SK-N-DZ (cell line): Measurements from ENCODE around the gene HMGN5. TPM values are rescaled to one million over a fixed set of nuclear protein-coding genes. Genes with fewer than 3 reads are reported as not detected.

Experiments used
- DNase-seq: peaks from one replicate; pipeline ENCODE4 v3.0.0-alpha.2; 2015; ENCODE audit warnings: low spot score
- polyA plus RNA-seq, 2 experiments: library from polyadenylated mRNA; depleted of rRNA; stranded (reverse); fragments of >200 nt; gene quantifications; 2 replicates each; pipeline ENCODE4 v1.2.3, GENCODE V29; 2014

The HMGN5 gene, protein sequence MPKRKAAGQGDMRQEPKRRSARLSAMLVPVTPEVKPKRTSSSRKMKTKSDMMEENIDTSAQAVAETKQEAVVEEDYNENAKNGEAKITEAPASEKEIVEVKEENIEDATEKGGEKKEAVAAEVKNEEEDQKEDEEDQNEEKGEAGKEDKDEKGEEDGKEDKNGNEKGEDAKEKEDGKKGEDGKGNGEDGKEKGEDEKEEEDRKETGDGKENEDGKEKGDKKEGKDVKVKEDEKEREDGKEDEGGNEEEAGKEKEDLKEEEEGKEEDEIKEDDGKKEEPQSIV
- polyA plus RNA-seq (2014; cell fraction: cytosol; rRNA removed): 0.60 and 1.8 TPM in 2 replicates
- polyA plus RNA-seq (2014; cell fraction: nucleus; rRNA removed): 1.4 and 5.4 TPM in 2 replicates

DNA sequence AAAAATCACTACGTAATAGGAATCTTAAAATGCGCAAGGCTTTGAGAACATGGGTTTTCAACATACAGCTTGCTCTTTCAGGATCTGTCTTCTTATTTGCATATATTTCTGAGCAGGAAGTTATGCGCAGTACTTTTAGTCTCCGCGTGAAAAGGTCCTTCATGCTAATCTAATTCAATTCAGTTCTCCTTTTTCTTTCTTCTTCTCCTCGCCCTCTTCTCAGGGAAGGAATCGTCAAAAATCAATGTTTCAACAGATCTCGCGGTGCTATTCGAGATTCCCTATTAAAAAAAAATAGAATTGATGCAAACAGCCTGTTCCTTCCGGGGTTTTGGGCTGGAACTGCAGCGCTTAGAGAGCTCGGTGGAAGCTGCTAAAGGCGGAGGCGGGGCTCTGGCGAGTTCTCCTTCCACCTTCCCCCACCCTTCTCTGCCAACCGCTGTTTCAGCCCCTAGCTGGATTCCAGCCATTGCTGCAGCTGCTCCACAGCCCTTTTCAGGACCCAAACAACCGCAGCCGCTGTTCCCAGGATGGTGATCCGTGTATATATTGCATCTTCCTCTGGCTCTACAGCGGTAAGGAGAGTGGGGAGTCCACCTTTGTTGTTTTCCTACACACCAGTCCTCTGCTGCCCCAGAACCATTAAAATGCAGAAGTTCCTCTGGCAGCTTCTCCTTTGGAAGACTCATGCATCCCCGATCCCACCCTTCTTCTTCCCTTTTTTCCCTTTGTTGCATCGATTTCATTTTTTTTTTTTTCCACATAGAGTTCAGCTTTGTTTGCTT lies at the start of gene HMGN5, which contains the start of gene SH3BGRL:
Gene HMGN5, minus strand, starts transcription at position 243 of the 785 bp plus-strand sequence. CDS start 80,364 bp downstream, outside the sequence.
Gene SH3BGRL, plus strand, starts transcription at position 432 of the 785 bp plus-strand sequence. Its CDS starts 99 bp downstream, at position 531.
- peak; percentile 65 for DNase-seq

DNA sequence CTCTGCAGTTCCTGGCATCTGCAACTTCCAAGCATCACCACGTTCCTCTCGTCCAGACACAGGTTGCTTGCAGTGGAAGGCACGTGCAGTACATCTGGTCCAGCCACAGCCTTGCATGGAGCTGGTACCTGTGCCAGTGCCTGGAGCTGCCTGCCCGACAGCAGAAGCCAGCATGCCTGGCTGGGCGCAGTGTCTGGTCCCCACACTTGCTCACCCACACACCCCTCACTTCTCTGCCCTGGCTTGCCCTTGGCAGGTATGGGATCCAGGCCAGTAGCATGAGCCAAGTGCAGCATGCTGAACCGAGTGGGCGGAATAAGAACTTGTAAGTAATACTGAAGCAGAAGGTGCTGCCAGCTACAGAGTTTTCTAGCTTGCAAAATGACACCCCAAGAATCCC lies 40.0 kb upstream of the HMGN5 start:
- DNase-seq: no peak

DNA sequence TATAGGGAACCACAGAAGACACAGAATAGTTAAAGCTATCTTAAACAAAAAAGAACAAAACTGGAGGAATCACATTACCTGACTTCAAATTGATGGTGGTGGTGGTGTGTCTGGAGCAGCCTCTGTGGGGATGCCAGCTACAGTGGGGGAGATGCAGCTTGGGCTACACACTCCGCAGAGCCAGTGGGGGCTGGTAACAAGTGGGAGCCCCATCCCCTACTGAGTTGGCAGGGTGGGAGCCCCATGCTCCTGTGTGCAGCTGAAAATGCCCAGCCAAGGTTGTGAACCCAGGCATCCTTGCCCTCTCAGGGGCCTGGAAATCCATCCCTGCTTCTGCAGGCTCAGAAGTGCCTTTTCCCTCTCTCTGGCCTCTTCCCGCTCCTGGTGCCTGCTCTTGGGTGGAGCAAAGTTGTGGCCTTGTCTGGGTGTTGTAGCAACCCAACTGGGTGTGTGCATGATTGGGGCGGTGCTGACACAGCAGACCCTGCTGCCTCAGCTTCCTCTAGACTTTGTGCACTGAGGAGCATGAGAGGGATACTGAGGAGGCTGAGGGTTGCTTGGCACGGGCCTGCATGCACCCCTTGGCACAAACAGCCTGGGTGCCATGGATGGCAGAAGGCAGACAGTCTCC lies 39.1 kb upstream of the HMGN5 start:
- no peak for DNase-seq

DNA sequence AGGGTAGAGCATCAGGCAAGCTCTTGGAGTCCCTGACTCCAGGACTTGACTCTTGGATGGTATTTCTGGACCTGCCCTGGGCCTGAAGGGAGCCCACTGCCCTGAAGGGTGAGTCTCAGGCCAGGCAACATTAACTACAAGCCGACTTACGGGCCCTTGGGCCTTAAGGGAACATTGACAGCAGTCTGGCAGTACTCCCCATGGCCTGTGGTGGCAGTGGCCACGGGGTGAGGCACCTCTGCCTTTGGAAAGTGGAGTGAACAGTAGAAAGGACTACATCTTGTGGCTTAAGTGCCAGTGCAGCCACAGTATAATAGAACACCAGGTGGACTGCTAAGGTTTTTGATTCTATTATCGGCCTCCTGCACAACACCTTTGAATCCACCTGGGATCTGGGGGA lies 36.5 kb upstream of the HMGN5 start:
- DNase-seq: no peak

DNA sequence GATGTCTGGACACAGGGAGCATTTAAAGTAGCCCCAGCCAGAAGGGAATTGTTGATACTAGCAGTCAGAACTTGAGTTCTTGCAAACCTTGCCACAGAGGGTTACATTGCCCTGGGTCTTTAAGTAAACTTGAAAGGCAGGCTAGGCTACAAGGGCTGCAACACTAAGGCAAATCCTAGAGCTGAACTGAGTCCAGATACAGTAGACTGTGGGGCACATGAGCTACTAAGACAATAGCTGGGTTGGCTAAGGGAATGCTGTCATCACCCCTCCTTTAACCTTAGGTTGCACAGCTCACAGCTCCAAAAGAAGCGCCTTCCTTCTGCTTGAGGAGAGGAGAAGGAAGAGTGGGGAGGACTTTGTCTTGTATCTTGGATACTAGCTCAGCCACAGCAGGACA lies 35.8 kb upstream of the HMGN5 start:
- no peak for DNase-seq

DNA sequence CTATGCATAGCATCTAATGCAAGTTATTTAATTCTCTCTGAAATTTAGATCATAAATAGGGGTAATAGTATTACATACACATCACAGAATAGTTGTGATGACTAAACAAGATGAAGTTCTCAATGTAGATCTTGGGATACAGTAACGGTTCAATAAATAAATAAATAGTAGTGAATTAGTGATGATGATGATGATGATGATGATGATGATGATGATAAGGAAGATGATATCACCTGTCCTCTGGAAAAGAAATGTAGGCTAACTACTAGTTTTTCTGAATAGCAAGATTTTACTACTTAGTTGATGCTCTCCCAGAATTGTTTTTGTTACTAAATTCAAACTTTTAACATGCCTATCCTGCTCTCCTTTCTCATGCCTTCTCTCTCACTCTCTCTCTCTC lies 30.5 kb upstream of the HMGN5 start:
- no peak for DNase-seq

DNA sequence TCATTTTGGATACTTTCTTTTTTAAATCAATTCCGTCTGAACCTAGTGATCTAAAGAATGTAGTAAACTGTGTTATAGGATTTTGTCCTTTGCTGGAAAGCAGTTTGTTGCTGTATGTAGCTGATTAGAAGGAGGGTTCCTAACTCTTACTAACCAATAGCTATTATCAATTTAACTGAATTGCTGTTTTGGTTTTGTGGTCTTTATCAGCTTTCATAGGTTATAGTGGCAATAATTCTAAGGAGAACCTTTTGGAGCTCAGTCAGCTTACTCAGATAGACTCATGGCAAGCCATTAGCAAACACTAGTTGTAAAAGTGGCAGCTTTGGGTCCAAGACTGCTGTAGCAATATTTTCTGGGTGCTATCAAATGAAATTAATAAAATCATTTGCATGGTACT lies 29.8 kb upstream of the HMGN5 start:
- DNase-seq: no peak

DNA sequence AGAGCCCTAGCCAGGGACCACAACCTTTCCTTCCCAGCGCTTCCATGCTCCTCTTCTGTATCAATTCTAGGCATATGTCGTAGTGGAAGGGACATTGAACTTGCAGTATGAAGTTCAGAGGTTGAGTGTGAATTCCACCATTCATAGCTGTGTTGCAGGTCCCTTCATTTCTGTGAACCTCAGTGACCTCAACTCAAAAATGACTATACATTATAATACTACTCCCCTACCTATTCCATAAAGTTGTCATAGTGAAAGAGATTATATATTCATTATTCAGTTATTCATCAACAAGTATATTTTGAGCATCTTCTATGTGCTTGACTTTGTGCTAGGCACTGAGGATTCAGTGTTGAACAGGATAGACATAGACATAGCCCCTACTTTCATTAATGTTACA lies 28.2 kb upstream of the HMGN5 start:
- no peak for DNase-seq

DNA sequence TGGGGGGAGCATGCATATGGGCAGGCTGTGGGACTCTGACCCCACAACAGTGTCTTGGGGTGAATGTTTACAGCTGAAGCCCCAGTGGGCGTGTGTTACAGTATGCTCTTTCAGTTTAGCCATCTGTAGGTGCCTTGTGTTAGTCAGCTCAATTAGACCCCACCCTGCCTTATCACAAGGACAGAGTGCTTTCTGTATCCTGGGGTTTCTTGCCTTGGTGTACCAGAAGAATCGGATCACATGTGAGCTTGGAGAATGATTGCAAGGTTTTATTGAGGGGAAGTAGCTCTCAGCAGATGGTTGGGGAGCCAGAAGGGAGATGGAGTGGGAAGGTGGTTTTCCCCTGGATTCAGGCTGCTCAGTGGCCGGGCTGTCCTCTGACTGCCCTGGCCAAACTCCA lies 27.5 kb upstream of the HMGN5 start:
- DNase-seq: no peak

DNA sequence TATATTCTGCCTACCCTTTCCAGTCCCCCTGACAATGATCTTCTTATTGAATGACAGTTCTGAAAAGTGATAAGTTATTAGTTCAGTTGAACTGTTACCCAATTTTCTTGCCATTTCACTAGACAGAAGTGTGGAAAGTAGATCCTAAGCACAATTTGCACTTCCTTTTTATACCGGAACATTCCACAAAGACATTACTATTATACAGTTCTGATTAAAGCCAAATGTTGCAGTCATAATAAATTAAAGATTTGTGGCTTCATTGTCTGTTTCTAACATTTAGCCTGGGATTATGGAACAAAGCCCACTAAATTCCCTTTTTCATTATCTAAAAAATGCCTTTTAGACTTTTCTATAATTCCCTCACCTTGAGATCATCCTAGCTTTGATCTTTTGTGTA lies 14.0 kb upstream of the HMGN5 start:
- no peak for DNase-seq

DNA sequence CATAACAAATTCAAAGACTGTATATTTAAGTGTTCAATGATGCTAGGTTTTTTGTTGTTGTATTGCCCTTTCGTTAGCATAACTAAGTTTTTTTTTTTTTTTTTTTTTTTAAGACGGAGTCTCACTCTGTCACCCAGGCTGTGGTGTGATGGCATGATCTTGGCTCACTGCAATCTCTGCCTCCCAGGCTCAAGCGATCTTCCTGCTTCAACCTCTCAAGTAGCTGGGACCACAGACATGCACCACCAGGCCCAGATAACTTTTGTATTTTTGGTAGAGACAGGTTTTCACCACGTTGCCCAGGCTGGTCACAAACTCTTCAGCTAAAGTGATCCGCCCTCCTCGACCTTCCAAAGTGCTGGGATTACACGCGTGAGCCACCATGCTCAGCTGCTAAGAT lies 7.2 kb upstream of the HMGN5 start:
- DNase-seq: no peak

DNA sequence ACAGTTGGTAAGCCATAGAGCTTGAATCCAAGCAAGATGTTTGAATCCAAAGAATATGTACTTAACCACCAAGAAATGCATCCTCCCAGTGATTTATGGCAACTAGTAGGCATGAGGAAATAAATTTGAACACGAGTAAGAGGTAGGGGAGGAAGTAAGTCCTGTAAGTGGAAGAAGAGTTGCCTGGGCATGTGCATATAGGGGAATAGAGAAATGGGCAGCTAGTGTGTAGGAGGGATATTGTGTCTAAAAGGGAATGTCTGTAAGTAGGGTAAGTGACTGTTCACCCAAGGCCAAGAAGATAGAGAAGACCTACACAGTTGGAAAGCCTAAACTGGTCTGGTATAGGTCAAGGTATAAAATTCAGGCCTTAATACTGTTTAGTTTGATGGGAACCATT lies 4.8 kb upstream of the HMGN5 start:
- DNase-seq: no peak

DNA sequence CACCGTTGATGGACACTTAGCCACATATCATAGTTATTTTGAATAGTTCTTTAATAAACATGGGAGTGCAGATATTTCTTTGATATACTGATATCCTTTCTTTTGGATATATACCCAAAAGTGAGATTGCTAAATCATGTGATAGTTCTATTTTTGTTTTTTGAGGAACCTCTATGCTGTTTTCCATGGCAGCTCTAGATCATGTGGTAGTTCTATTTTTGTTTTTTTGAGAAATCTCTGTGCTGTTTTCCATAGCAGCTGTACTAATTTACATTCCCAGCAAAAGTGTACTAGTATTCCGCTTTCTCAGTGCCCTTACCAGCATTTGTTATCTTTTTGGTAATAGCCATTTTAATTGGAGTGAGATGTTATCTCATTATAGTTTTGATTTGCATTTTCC lies 3.8 kb upstream of the HMGN5 start:
- DNase-seq: no peak

DNA sequence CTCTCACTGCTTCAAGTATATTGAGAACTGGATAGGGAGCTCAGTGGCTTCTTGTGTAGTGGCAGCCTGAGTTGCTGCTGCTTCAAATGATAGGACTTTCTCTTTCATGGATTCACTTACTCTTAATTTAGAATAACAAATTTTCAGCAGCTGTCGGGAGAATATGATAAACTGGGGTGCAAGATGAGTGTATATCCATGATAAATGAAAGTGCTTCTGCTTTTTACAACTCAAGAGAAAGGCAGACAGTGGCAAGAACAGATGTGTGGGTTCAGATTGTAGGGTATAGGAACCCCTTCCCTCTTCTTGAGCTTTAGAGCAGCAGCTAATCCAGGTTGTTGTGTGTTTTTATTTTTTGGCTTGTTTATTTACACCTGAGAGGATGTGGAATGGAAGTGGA lies 1.2 kb upstream of the HMGN5 start:
- DNase-seq: no peak

DNA sequence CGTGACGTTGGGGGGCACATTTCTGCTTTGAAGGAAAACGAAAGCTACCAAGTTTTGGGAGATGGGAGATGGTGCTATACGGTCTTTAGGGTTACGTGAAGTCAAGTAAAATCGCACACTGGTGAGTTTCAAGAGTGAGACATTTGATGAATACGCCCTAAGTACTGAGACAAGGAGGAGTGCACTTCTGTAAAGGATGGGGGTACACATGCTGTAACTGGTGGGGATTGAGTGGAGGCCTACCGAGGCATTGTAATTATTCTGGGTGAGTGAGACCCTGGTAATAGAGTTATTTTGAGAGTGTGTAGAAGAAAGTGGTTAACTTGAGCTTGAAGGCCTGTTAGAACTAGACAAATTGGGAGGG lies 725 bp upstream of the HMGN5 start:
- no peak for DNase-seq

DNA sequence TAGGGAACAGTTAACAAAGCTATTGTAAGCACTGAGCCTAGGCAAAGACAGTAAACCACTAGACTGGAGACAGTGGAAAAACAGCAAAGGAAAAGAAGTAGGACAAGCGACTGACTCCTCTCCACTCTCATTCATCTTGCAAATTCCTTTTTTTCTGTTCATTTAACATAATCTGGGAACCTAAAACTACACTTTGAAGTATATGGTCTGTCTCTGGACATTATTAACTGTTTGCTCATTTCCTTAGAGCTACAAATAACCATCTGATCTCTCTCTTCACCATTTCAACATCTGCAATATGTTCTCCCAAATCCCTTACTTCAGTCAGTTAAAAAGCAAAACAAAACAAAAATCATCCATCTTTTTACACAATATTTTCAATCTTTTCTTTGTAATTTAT lies 642 bp downstream of the HMGN5 start:
- DNase-seq: no peak

DNA sequence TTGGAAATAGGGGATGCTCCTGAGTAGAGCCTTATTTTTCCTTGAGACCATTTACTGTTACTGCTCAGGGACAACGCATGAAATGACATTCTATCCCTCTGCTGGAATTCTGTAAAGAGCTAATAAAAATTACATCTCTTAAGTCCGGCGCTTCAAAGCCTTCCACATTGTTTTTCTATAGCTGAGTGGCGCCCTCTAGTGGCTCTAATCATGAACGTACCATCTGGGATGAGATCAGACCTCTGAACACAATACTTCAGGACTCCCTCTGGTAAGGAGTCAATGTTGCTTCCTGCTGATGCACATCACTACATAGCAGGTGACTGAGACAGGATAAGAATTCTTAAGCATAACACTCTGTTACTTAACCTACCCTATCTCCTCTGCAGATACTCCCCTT lies 6.0 kb downstream of the HMGN5 start:
- peak; percentile 42 for DNase-seq

DNA sequence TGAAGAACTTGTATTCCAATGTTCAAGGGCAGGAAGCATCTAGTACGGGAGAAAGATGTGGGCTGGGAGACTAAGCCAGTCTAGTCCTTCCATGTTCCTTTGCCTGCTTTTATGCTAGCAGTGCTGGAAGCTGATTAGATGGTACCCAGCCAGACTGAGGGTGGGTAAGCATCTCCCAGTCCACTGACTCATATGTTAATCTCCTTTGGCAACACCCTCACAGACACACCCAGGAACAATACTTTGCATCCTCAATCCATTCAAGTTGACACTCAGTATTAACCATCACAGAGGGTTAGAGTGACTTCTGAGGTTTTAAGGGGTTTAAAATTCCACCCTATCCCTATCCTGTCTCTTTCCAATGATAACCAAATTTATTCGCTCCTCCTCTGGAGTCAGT lies 6.5 kb downstream of the HMGN5 start:
- no peak for DNase-seq

DNA sequence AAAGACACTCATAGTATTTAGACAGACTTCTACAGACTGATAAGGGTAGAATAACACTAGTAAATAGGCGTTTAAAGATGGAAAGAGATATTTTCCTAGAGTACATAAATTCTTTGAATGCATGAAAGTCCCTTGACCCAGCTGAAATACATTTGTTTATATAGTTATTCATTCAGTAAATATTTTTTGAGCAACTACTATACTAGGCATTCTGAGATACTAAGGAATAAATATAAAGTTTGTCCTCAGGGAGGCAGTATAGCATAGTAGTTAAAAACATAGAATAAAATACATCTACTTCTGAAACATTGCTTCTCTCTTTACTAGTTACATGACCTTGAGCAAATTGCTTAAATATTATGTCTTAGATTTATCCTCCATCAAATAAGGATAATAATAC lies 27.4 kb downstream of the HMGN5 start:
- DNase-seq: no peak

DNA sequence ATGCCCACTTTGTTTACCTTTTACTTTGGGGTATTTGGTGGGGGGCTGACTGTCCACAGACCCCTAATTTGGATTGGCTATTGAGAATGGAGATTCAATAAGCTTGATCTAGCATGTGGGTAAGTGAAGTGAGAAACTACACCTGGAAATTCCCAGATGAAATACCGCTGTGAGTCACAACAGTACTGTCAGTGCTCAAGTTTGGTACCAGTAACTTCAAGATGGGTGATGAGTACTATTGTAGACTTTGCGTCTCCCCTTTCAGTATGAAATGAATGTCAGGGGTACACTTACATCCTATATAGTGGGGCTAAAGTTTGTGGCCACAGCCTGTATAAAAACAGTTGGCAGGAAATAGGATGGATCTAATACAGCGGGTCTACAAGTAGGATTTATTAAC lies 33.3 kb downstream of the HMGN5 start:
- no peak for DNase-seq

DNA sequence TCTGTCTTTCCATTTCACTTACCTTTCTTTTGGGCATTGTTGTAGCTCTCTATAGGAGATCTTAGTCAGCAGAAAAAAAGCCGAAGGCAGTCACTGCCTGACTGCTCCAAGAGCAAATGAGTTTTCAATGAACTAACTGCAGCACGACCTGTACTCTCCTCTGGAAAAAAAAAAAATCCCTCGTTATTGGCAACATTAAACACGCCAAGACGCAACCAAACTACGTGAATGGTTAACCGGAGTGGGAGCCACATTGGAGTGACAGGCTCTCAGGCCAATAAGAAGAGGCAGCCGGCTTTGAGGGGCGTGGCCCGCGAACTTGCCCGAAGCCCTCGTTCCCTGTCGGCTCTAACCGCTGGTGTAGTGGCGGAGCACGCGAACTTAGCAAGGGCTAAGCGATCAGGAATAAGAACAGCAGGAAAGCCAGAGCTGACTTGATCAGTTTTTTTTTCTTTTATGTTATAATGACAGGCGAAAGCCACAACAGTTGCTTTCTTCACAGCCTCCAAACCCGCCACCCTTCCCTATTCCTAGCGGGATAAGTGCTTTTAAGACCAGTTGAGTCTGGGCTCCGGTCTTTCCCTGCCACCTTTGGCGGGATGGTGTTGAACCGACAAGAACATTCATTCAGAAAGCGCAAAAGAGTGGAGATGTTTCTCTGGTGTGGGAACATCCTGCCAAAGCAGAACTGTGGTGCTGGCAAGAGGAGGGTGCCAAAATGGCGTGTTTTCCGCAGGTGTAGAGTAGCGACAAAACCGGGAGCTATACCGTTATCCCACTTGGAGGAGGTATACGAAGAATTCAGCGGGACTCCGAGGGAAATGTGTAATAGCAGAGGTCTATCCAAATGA lies 80.0 kb downstream of the HMGN5 start:
- DNase-seq: peak; percentile 83

DNA sequence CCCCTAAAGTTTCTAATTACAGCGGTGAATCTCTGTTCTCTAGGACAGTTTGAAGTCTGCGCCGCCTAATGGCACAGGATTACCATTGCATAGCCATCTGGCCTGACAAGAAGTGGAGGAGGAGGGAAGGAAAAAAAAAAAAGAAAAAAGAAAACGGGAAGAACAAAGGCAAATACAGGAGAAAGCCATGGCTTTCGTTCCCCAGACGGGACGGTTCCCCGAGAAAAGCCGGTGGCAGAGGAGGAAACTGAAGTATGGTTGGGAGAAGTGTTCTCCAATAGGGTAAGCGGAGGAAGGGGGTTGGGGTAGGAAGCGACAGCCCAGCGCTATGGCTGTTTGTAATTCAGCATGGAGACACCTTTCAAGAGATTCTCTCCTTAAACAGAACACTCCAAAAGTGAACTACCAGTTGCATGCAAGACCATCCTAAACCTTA lies 80.8 kb downstream of the HMGN5 start:
- peak; percentile 52 for DNase-seq
